GM13977 (cell line): Measurements from ENCODE around the gene DDI2.
A peak's percentile ranks its signal among the peaks of the same experiment; 100 is the strongest.
"Not testable (repeated sequence)": the region's sequence is repeated elsewhere in the genome, so short reads cannot be mapped to it uniquely, and the experiment has no call there.

Experiments
- DNase-seq: peaks from one replicate; pipeline ENCODE4 v3.0.0; 2012; ENCODE audit warnings: low spot score
- in situ Hi-C: fragments of 300-500 bp; cut with MboI; formaldehyde crosslinking; loops from one replicate; pipeline ENCODE4 v1.12.0; 2022; ENCODE audit warnings: low sequenced_read_pairs, low pct_unique_long_range_greater_than_20kb, mixed read lengths, inconsistent platforms; ENCODE audit not compliant: unreplicated experiment
- TF ChIP-seq, protein P1 (sequence below): IDR thresholded peaks from 2 replicates; pipeline ENCODE4 v1.5.1; 2012; ENCODE audit warnings: mild to moderate bottlenecking, control low read depth; ENCODE audit not compliant: insufficient read depth; ENCODE audit errors: extremely low read depth, missing control alignments

DDI2 gene

DNA sequence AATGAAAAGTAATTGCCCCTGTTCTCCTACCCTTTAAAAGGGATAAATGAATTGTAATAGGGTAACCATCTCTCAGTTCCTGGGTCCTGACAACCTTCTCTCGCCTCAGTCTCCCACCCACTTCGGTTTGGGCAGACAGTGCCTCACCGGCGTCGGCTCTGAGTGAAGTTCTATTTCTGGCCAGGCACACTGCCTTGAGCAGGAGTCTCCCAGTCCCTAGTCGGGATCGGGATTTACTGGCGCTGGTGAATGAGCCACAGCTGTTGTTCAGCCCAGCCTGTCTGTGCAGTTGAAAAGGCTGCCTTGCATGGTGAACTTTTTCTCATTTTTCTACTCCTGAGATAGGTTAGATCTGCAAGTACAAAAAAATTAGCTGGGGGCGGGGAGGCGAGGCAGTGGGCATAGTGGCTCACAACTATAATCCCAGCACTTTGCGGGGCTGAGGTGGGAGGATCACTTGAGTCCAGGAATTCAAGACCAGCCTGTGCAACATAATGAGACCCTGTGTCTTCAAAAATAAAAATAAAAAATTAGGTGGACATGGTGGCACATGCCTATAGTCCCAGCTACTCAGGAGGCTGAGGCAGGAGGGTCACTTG lies 74.3 kb downstream of the DDI2 start:
- no peak for DNase-seq
- in situ Hi-C loops, result no loop called here
- TF ChIP-seq, protein P1, sequence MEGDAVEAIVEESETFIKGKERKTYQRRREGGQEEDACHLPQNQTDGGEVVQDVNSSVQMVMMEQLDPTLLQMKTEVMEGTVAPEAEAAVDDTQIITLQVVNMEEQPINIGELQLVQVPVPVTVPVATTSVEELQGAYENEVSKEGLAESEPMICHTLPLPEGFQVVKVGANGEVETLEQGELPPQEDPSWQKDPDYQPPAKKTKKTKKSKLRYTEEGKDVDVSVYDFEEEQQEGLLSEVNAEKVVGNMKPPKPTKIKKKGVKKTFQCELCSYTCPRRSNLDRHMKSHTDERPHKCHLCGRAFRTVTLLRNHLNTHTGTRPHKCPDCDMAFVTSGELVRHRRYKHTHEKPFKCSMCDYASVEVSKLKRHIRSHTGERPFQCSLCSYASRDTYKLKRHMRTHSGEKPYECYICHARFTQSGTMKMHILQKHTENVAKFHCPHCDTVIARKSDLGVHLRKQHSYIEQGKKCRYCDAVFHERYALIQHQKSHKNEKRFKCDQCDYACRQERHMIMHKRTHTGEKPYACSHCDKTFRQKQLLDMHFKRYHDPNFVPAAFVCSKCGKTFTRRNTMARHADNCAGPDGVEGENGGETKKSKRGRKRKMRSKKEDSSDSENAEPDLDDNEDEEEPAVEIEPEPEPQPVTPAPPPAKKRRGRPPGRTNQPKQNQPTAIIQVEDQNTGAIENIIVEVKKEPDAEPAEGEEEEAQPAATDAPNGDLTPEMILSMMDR, result no peak

DNA sequence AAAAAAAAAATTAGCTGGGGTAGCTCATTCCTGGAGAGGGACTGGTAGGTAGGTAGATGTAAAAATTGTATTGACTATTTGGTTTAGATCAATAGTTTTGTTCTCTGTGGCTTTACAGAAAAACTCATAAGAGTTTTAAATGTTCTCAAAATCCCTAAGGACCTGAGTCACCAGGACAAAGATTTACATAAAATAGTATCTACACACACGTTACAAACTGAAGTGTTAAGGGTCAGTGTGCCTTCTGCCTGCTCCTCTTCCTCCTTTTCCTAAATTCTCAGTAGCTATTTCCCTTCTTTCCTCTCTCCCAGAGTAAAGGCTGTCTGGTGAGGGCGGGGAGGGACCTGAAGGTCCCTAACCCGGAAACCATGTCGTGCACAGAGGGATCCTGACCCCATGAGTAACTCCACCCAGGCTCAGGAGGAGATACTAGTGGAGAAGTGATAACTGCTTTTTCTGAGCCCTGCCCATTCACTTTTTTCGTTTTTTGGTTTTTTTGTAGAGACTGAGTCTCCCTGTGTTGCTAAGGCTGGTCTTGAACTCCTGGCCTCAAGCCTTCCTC lies 74.9 kb downstream of the DDI2 start:
- in situ Hi-C loops, result no loop called here
- TF ChIP-seq, protein P1, result no peak
- DNase-seq, result no peak

DNA sequence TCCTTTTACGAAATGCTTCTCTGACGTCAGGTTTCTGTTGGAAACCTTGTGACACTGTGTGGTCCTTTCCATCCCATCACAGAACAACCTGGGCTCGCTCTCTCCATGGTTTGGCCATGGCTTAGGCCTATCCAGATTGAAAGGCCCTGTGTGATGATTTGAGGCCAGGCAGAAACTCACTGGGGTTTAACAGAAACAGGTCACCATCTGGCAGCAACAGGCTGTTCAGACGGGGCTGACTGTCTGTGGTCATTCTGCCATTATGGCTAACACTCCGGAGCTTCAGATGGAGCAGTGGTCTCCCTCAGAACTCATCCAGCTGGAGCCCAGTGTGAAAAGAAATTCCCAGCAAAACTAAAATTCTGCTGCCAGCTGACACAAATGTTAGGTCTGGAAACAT lies 76.1 kb downstream of the DDI2 start:
- DNase-seq, result no peak
- TF ChIP-seq, protein P1, result no peak
- in situ Hi-C loops, result no loop called here

DNA sequence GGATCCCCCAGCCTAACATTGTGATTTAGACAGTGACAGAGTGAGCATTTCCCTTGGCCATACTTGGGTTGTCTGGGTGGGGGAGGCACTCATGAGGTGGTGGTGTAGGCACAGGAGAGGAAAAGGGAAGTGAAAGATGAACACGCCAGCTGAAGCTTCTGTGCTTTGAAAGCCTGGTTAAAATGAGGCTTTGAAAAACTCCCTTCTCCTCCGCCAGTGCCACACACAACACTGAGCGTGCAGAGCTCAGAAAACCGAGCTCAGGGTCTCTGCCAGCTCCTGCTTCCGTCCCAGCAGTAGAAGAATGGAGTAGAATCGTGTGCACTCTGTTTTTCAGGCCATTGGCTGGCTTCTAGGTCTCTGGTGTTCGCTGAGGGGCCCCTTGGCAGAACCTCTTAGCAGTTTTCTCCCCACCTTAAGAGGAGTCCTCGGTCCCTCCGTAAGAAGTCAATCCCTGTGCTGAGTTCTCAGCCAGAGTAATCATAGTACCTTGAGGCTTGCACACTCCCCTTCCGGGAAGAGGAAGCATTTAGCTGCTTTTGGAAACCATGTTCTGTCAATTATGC lies 79.8 kb downstream of the DDI2 start:
- TF ChIP-seq, protein P1, result no peak
- DNase-seq, result peak; percentile 83
- in situ Hi-C loops, result no loop called here

DNA sequence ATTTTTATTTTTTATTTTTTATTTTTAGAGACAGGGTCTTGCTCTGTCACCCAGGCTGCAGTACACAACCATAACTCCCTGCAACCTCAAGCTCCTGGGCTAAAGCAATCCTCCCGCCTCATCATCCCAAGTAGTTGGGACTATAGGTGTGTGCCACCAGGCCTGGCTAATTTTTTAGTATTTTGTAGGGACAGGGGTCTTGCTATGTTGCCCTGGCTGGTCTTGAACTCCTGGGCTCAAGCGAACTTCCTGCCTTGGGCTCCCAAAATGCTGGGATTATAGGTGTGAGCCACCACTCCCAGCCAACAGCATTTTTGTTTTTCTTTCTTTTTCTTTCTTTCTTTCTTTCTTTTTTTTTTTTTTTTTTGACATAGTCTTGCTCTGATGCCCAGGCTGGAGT lies 80.9 kb downstream of the DDI2 start:
- TF ChIP-seq, protein P1, result no peak
- no peak for DNase-seq
- in situ Hi-C loops, result no loop called here

DNA sequence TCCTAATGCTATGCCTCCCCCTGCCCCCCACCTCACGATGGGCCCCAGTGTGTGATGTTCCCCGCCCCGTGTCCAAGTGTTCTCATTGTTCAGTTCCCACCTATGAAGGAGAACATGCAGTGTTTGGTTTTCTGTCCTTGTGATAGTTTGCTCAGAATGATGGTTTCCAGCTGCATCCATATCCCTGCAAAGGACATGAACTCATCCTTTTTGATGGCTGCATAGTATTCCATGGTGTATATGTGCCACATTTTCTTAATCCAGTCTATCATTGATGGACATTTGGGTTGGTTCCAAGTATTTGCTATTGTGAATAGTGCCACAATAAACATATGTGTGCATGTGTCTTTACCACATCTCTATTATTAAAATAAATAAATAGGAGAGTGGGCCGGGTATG lies 82.1 kb downstream of the DDI2 start:
- DNase-seq, in situ Hi-C loops: not testable (repeated sequence)

DNA sequence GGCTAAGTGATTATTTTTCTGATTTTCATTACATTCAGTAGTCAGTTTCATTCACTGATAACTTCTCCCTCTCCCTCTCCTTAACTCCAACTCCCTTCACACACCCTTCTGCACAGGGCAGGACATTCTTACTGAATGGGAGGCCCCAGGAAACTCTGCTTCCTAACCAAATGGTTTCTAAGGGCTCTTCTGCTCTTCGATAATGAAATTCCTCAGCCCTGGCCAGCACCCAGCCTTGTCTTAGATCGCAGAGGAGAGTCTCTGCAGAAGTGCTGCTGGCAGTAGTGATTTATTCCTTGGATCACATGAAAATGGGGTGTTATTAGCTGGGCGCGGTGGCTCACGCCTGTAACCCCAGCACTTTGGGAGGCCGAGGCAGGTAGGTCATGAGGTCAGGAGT lies 83.2 kb downstream of the DDI2 start:
- in situ Hi-C loops, result no loop called here
- DNase-seq, result no peak
- TF ChIP-seq, protein P1, result no peak
